ENCODE results near the gene IGFLR1. TPM values are rescaled to one million over a fixed set of nuclear protein-coding genes. Genes with fewer than 3 reads are reported as not detected.

The IGFLR1 gene
- polyA plus RNA-seq, 3 donors = 80.5 to 144 (median 119) TPM

DNA sequence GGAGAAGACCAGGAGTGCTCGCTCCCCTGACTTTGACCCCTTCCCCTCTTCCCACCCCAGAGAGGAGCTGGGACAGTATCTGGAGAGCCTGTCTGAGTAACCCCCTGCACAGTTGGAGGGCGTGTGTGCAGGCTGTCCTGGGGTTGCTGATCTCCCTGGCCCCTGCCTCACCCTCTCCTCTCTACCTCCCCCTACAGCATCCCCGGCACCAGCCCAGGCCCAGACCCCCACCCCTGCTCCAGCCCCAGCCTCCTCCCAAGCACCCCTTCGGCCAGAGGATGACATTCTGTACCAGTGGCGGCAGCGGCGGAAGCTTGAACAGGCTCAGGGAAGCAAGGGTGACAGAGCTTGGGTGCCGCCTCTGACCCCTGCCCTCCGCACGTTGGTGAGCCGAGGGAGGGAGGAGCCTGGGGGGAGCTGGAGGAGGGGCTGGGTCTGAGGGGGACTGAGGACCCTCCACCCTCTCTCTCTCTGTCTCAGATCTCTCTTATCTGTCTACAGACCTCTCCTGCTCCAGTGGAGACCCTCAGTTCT lies 24.4 kb upstream of the IGFLR1 start:
- Histone ChIP-seq H3K27ac (ENCODE audit: low read depth in 1 of 2, low read length in 2 of 2) (no peak overlapping the region), H3K4me1 (ENCODE audit: control insufficient read depth in 1 of 2, insufficient read depth in 2 of 2, low read length in 2 of 2) (no peaks in the 10 kb centered on the region), H3K9me3 (replicated peaks in 1 of 2; ENCODE audit: control insufficient read depth in 1 of 2, insufficient read depth in 1 of 2, low read length in 2 of 2) (no peaks in the 10 kb centered on the region), H3K9ac (ENCODE audit: insufficient read depth, low read length, poor library complexity, severe bottlenecking) (no peak overlapping the region), H3K79me2 (ENCODE audit: insufficient read depth, low read length) (no peaks in the 10 kb centered on the region), H3K4me2 (replicated peaks; ENCODE audit: extremely low read depth, low read length, poor library complexity, severe bottlenecking) (no peak overlapping the region), H2AFZ (ENCODE audit: insufficient read depth, low read depth, low read length, poor library complexity, severe bottlenecking) (no peak overlapping the region), H3K27me3 (ENCODE audit: control insufficient read depth in 2 of 2, insufficient read depth in 2 of 2, low read length in 2 of 2) (no peaks in the 10 kb centered on the region), H4K20me1 (ENCODE audit: insufficient read depth, low read length) (no peaks in the 10 kb centered on the region), H3K4me3 (replicated peaks in 1 of 3; ENCODE audit: low read depth in 2 of 3, low read length in 3 of 3) (no peak overlapping the region), H3K36me3 (replicated peaks in 1 of 2; ENCODE audit: control insufficient read depth in 1 of 2, insufficient read depth in 2 of 2, low read length in 2 of 2) (peaks cover 12 to 31% of the 10 kb centered on the region in 2 donors)
- Mint-ChIP-seq H3K9me3 (peaks cover 0 to 2% (median 0%) of the 10 kb centered on the region in 7 donors), H3K36me3 (peaks cover 30 to 60% of the 10 kb centered on the region in 2 donors), H3K27me3 (ENCODE audit: low read depth in 3 of 3) (no peaks in the 10 kb centered on the region), H3K27ac (no peak overlapping the region), H3K4me3 (no peak overlapping the region), H3K4me1 (no peaks in the 10 kb centered on the region)
- intact Hi-C loops (cut with micrococcal nuclease) = no loop called here
- DNase-seq = no peak
- TF ChIP-seq, protein P1, sequence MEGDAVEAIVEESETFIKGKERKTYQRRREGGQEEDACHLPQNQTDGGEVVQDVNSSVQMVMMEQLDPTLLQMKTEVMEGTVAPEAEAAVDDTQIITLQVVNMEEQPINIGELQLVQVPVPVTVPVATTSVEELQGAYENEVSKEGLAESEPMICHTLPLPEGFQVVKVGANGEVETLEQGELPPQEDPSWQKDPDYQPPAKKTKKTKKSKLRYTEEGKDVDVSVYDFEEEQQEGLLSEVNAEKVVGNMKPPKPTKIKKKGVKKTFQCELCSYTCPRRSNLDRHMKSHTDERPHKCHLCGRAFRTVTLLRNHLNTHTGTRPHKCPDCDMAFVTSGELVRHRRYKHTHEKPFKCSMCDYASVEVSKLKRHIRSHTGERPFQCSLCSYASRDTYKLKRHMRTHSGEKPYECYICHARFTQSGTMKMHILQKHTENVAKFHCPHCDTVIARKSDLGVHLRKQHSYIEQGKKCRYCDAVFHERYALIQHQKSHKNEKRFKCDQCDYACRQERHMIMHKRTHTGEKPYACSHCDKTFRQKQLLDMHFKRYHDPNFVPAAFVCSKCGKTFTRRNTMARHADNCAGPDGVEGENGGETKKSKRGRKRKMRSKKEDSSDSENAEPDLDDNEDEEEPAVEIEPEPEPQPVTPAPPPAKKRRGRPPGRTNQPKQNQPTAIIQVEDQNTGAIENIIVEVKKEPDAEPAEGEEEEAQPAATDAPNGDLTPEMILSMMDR (IDR thresholded peaks at IDR 0.05) = no peak
- 100% methylated on average over 2 of the region's 11 CpGs for WGBS (ENCODE audit: insufficient coverage)

DNA sequence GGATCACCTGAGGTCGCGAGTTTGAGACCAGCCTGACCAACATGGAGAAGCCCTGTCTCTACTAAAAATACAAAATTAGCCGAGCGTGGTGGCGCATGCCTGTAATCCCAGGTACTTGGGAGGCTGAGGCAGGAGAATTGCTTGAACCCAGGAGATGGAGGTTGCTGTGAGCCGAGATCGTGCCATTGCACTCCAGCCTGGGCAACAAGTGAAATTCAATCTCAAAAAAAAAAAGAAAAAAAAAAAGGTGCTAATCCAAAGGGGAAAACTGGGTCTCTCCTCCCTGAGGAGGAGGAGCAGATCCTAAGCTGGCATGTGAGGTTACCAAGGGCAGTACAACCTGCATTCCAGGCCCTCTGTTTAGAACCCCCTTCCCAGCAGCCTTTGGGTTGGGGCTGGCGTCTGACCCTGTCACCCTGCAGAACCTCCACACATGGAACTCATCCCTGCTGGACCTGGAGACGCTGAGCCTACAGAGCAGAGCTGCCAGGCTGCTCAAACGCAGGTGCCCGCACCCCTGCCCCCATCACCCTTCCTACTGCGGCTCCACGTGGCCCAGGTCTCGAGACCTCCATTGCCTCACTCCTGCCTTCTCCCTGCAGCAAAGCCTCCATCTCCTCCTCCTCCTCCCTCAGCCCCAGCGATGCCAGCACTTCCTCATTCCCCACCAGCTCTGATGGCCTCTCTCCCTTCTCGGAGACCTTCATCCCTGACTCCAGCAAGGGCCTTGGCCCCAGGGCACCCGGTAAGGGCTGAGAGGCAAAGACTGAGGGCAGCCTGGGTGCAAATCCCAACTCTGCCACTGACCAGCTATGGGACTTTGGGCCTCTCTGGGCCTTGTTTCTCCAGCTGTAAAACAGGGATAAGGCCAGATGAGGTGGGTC lies 22.4 kb upstream of the IGFLR1 start:
- Mint-ChIP-seq H3K4me1 (no peaks in the 10 kb centered on the region), H3K27me3 (ENCODE audit: low read depth in 3 of 3) (peaks cover 0 to 1% (median 0%) of the 10 kb centered on the region in 3 donors), H3K9me3 (peaks cover 0 to 2% (median 0%) of the 10 kb centered on the region in 7 donors), H3K27ac (peak overlapping the region in 2 of 7 donors; percentile 41 to 44), H3K4me3 (no peak overlapping the region), H3K36me3 (peaks cover 30 to 67% of the 10 kb centered on the region in 2 donors)
- H3K4me2 ChIP-seq (replicated peaks; ENCODE audit: extremely low read depth, low read length, poor library complexity, severe bottlenecking) = no peak overlapping the region
- TF ChIP-seq, protein P1 (IDR thresholded peaks at IDR 0.05) = no peak
- whole genome bisulfite sequencing (ENCODE audit: insufficient coverage) = 90% methylated on average over 9 of the region's 17 CpGs
- intact Hi-C loops (cut with micrococcal nuclease) = loop anchor here in 1 of 2 donors (5.0 kb wide), 1 partner anchor 248 kb away; the partner anchor contains the start of gene ALKBH6
- H2AFZ ChIP-seq (ENCODE audit: insufficient read depth, low read depth, low read length, poor library complexity, severe bottlenecking) = no peak overlapping the region
- no peak overlapping the region for H3K9ac ChIP-seq (ENCODE audit: insufficient read depth, low read length, poor library complexity, severe bottlenecking)
- H4K20me1 ChIP-seq (ENCODE audit: insufficient read depth, low read length) = no peaks in the 10 kb centered on the region
- H3K79me2 ChIP-seq (ENCODE audit: insufficient read depth, low read length) = peaks cover 3% of the 10 kb centered on the region
- H3K9me3 ChIP-seq (replicated peaks in 1 of 2; ENCODE audit: control insufficient read depth in 1 of 2, insufficient read depth in 1 of 2, low read length in 2 of 2) = no peaks in the 10 kb centered on the region
- peaks cover 18 to 41% of the 10 kb centered on the region in 2 donors for H3K36me3 ChIP-seq (replicated peaks in 1 of 2; ENCODE audit: control insufficient read depth in 1 of 2, insufficient read depth in 2 of 2, low read length in 2 of 2)
- no peak overlapping the region for H3K27ac ChIP-seq (ENCODE audit: low read depth in 1 of 2, low read length in 2 of 2)
- DNase-seq = no peak
- no peaks in the 10 kb centered on the region for H3K27me3 ChIP-seq (ENCODE audit: control insufficient read depth in 2 of 2, insufficient read depth in 2 of 2, low read length in 2 of 2)
- no peaks in the 10 kb centered on the region for H3K4me1 ChIP-seq (ENCODE audit: control insufficient read depth in 1 of 2, insufficient read depth in 2 of 2, low read length in 2 of 2)
- H3K4me3 ChIP-seq (replicated peaks in 1 of 3; ENCODE audit: low read depth in 2 of 3, low read length in 3 of 3) = no peak overlapping the region
